Omental fat pad (tissue), 4 donors: Measurements from ENCODE around the gene GET4. TPM values are rescaled to one million over a fixed set of nuclear protein-coding genes. Genes with fewer than 3 reads are reported as not detected.
A peak's percentile ranks its signal among the peaks of the same experiment; 100 is the strongest.
"Not testable (repeated sequence)": the region's sequence is repeated elsewhere in the genome, so short reads cannot be mapped to it uniquely, and the experiment has no call there.

Experiments
- ATAC-seq: fragments of 150-250 bp; one replicate; pipeline ENCODE4 v1.9.1; 2016; ENCODE audit warnings: mild to moderate bottlenecking, moderate library complexity; ENCODE audit not compliant: low FRiP score
- DNase-seq: peaks from one replicate; pipeline ENCODE4 v3.0.0-alpha.2; 2019; ENCODE audit warnings: low spot score
- CTCF ChIP-seq, 3 donors: fragments of 450-650 bp; IDR thresholded peaks; one replicate each; pipeline ENCODE4 v1.5.1; 2016 to 2017; ENCODE audit warnings: antibody characterized with exemption in 3 of 3, mild to moderate bottlenecking in 3 of 3, moderate library complexity in 2 of 3
- total RNA-seq, 4 donors: library from RNA; depleted of rRNA; stranded (reverse); fragments of >200 nt; gene quantifications; one replicate each; pipeline ENCODE4 v1.1.0, GENCODE V29; 2016

GET4 gene
- total RNA-seq, 4 donors from 2014 or later: 18.7 to 28.5 (median 23.5) TPM

DNA sequence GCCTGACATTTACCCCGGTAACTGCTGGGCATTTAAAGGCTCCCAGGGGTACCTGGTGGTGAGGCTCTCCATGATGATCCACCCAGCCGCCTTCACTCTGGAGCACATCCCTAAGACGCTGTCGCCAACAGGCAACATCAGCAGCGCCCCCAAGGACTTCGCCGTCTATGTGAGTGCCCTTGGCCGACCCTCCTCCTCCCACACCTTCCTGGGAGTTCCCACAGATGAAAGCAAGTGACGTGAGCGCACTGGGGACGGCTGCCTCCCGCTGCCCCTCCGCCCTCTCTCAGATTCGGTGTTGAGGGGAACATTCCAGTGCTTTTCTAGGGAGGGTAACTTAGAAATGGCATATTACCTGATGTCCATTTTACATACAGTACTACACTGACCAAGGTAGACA is 7.0 kb upstream of the GET4 start:
- no peak for ATAC-seq
- no peak for TF ChIP-seq CTCF (IDR thresholded peaks at IDR 0.05)
- DNase-seq: no peak

DNA sequence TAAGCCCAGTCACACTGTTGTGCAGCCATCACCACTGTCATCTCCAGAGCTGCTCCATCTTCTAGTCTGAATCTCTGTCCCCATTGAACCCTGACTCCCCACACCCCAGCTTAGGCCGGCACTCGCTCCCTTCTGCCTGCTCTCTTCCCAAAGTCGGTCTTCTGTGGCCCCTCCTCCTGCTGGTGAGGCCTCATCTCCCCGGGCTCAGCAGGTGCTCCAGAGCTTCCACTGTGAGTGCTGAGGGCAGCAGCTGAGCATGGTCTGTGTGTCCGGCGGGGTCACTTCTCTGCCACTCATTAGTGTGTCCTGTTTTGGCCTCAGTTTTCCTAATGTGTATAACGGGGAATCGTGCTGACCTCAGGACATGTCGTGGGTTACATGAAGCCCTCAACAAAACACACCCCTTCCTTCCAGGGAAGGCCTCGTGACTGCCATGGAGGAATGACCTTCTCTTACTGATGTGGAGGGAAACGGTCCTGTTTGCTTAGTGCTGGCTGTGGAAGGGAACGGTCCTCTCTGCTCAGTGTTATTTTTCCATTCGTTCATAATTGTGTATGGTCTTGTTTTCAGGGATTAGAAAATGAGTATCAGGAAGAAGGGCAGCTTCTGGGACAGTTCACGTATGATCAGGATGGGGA is 4.3 kb upstream of the GET4 start:
- DNase-seq: no peak
- no peak for ATAC-seq
- TF ChIP-seq CTCF (IDR thresholded peaks at IDR 0.05): no peak

GRCh38 chr7:872685-873084 is 3.7 kb upstream of the GET4 start:
- not testable (repeated sequence) for DNase-seq, ATAC-seq

DNA sequence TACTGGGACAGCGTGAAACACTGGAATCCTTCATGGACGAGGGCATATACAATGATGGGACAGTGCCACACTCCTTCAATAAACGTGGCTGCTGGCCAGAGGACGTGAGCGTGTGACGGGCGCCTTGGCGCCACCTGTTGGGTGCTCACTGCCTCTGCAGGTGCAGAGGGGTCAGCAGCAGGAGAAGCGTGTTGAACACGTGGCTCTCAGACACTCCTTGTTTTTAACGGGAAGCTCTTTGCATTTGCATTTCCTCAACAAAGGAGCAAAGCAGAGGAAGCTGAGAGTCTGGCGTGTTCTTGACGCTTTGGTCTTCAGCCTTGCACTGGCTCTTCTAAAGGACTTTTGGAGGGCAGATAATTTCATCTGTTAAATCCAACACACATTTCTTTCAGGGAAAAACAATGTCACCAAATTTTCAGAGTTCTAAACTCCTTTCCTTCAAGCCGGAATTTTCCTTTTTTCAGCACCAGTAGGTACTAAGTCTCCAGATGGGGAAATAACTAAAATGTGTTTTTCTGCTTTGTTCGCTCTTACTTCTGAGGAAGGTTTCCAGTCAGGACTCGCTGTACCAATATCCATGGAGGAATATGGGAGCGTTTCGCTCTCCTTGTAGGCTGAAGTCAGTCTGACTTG is 2.9 kb upstream of the GET4 start:
- DNase-seq (peak; percentile 52), ATAC-seq (peak; percentile 50)
- peak in 2 of 3 donors; percentile 27 to 91 for TF ChIP-seq CTCF (IDR thresholded peaks at IDR 0.05)

GRCh38 chr7:874031-874749 is 2.2 kb upstream of the GET4 start:
- TF ChIP-seq CTCF (IDR thresholded peaks at IDR 0.05): no peak
- DNase-seq (no peak), ATAC-seq (no peak)

DNA sequence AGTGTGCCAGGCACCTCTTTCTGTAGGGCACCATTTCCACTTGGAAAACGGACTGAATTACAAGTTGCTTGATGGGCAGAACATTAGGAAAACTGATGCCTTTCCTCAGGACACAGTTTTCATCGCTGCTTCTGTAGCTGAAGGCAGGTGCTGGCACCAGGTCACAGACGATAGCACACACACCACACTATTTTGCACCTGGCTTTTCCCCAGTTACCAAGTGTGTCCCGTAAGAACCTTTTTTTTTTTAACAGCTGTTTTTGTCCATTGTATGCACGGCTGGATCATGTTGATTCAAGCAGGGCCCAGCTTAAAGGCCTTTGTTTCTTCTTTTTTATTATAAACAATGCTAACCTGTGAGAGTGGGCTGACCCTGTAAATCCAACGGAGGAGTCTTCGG is 1.3 kb upstream of the GET4 start:
- no peak for ATAC-seq
- TF ChIP-seq CTCF (IDR thresholded peaks at IDR 0.05): no peak
- DNase-seq: no peak

- TF ChIP-seq CTCF (IDR thresholded peaks at IDR 0.05): peak in 1 of 3 donors; percentile 4
- no peak for DNase-seq
- ATAC-seq: no peak
These were observed 778 bp upstream of the GET4 start for GRCh38 chr7:875476-876076.
